Activated CD8-positive, alpha-beta T cell treated with anti-CD3 and anti-CD28 coated beads for 36 hours (primary cell): ENCODE data around the gene NPAS2. TPM values are rescaled to one million over a fixed set of nuclear protein-coding genes. Genes with fewer than 3 reads are reported as not detected.

Experiments used
- ATAC-seq: fragments of 200-7000 bp; cut with Tn5 transposase; one replicate; pipeline ENCODE4 v1.10.0; 2021; ENCODE audit warnings: mild to moderate bottlenecking, moderate library complexity
- CTCF ChIA-PET: fragments of 350-600 bp; sonication (Branson Sonifier 250); formaldehyde crosslinking; loops from one replicate; lab custom pipeline; 2021; ENCODE audit warnings: antibody characterized with exemption; lab: Charles Lee
- POLR2A ChIA-PET: fragments of 350-600 bp; sonication (Branson Sonifier 250); formaldehyde crosslinking; loops from one replicate; lab custom pipeline; 2021; ENCODE audit warnings: antibody characterized with exemption; lab: Charles Lee
- DNase-seq: peaks from one replicate; pipeline ENCODE4 v3.0.0-alpha.2; 2020
- H3K27ac Mint-ChIP-seq: one replicate; pipeline ENCODE4 v1.8.0; 2021; ENCODE audit warnings: mild to moderate bottlenecking, mixed read lengths
- H3K27me3 Mint-ChIP-seq: one replicate; pipeline ENCODE4 v1.8.0; 2021; ENCODE audit warnings: mixed read lengths
- H3K36me3 Mint-ChIP-seq: one replicate; pipeline ENCODE4 v1.8.0; 2021; ENCODE audit warnings: low read depth, mixed read lengths
- H3K4me1 Mint-ChIP-seq: one replicate; pipeline ENCODE4 v1.8.0; 2021; ENCODE audit warnings: low read depth, mixed read lengths
- H3K4me3 Mint-ChIP-seq: one replicate; pipeline ENCODE4 v1.8.0; 2021; ENCODE audit warnings: mild to moderate bottlenecking, moderate library complexity, mixed read lengths
- H3K9me3 Mint-ChIP-seq: one replicate; pipeline ENCODE4 v1.8.0; 2021; ENCODE audit warnings: mixed read lengths
- CTCF ChIP-seq: fragments of 200-600 bp; IDR thresholded peaks from one replicate; pipeline ENCODE4 v1.8.0; 2022; ENCODE audit warnings: antibody characterized with exemption, mild to moderate bottlenecking
- intact Hi-C: fragments of 100-400 bp; cut with micrococcal nuclease; formaldehyde crosslinking; loops from one replicate; pipeline ENCODE4 v1.10.0; 2022
- total RNA-seq, 2 experiments: library from RNA; stranded (reverse); gene quantifications; one replicate each; pipeline ENCODE4 v1.2.3, GENCODE V29; 2021

The NPAS2 gene
- total RNA-seq, 2 experiments from 2014 or later: 14.4 to 15.2 TPM

GRCh38 chr2:100941646-100942240 is 121.8 kb downstream of the NPAS2 start:
- DNase-seq (no peak), ATAC-seq (no peak)
- H3K4me3 Mint-ChIP-seq: no peak overlapping the region
- ChIA-PET CTCF (interaction anchor here (1.1 kb wide), 1 partner anchor 22 kb away, joined by 4 read pairs; no protein-coding TSS in a partner anchor), POLR2A (no interaction called here)
- peaks cover 2% of the 10 kb centered on the region for H3K36me3 Mint-ChIP-seq
- intact Hi-C loops: no loop called here
- peak overlapping the region; percentile 62 for H3K27ac Mint-ChIP-seq
- no peaks in the 10 kb centered on the region for H3K9me3 Mint-ChIP-seq
- H3K4me1 Mint-ChIP-seq: peaks cover 22% of the 10 kb centered on the region
- no peaks in the 10 kb centered on the region for H3K27me3 Mint-ChIP-seq
- TF ChIP-seq CTCF: no peak

- Mint-ChIP-seq H3K4me1 (peaks cover 22% of the 10 kb centered on the region), H3K27me3 (no peaks in the 10 kb centered on the region), H3K36me3 (peaks cover 2% of the 10 kb centered on the region), H3K4me3 (no peak overlapping the region), H3K27ac (no peak overlapping the region), H3K9me3 (no peaks in the 10 kb centered on the region)
- no peak for ATAC-seq
- ChIA-PET POLR2A (no interaction called here), CTCF (no interaction called here)
- TF ChIP-seq CTCF: no peak
- intact Hi-C loops: no loop called here
- no peak for DNase-seq
Observed at GRCh38 chr2:100944617-100945432, 124.9 kb downstream of the NPAS2 start.

GRCh38 chr2:100945433-100945740 is 125.4 kb downstream of the NPAS2 start:
- Mint-ChIP-seq H3K4me3 (no peak overlapping the region), H3K27ac (no peak overlapping the region), H3K36me3 (peaks cover 2% of the 10 kb centered on the region), H3K27me3 (no peaks in the 10 kb centered on the region), H3K9me3 (no peaks in the 10 kb centered on the region), H3K4me1 (peaks cover 17% of the 10 kb centered on the region)
- ATAC-seq (no peak), DNase-seq (no peak)
- intact Hi-C loops: no loop called here
- ChIA-PET POLR2A (no interaction called here), CTCF (interaction anchor here (1.2 kb wide), 1 partner anchor 27 kb away, joined by 3 read pairs; no protein-coding TSS in a partner anchor)
- no peak for TF ChIP-seq CTCF

GRCh38 chr2:100945930-100946607 is 126.1 kb downstream of the NPAS2 start:
- ATAC-seq (no peak), DNase-seq (no peak)
- ChIA-PET POLR2A (no interaction called here), CTCF (interaction anchor here (1.2 kb wide), 1 partner anchor 28 kb away, joined by 3 read pairs; no protein-coding TSS in a partner anchor)
- no peaks in the 10 kb centered on the region for H3K27me3 Mint-ChIP-seq
- H3K4me3 Mint-ChIP-seq: no peak overlapping the region
- intact Hi-C loops: no loop called here
- peaks cover 10% of the 10 kb centered on the region for H3K4me1 Mint-ChIP-seq
- peaks cover 2% of the 10 kb centered on the region for H3K36me3 Mint-ChIP-seq
- no peak overlapping the region for H3K27ac Mint-ChIP-seq
- no peak for TF ChIP-seq CTCF
- H3K9me3 Mint-ChIP-seq: no peaks in the 10 kb centered on the region
